Stomach smooth muscle (tissue), 2 donors: ENCODE data around the gene ARMC8.
"Not testable (repeated sequence)": the region's sequence is repeated elsewhere in the genome, so short reads cannot be mapped to it uniquely, and the experiment has no call there.

Experiments
- H3K27ac ChIP-seq: one replicate; pipeline ENCODE4 v1.7.0; 2013; ENCODE audit warnings: mild to moderate bottlenecking, low read length, inconsistent platforms
- H3K27me3 ChIP-seq, 2 donors: one replicate each; pipeline ENCODE4 v1.7.0; 2013; ENCODE audit warnings: low read length in 2 of 2; ENCODE audit not compliant: insufficient read depth in 2 of 2, control insufficient read depth in 1 of 2
- H3K36me3 ChIP-seq, 2 donors: one replicate each; pipeline ENCODE4 v1.7.0; 2013; ENCODE audit warnings: low read length in 2 of 2; ENCODE audit not compliant: control insufficient read depth in 2 of 2, insufficient read depth in 2 of 2
- H3K4me1 ChIP-seq: one replicate; pipeline ENCODE4 v1.7.0; 2013; ENCODE audit warnings: low read length; ENCODE audit not compliant: control insufficient read depth, insufficient read depth
- H3K4me3 ChIP-seq, 2 donors: one replicate each; pipeline ENCODE4 v1.7.0; 2013; ENCODE audit warnings: low read length in 2 of 2
- H3K9ac ChIP-seq, 2 donors: one replicate each; pipeline ENCODE4 v1.7.0; 2013; ENCODE audit warnings: low read length in 2 of 2, mild to moderate bottlenecking in 1 of 2
- H3K9me3 ChIP-seq, 2 donors: one replicate each; pipeline ENCODE4 v1.7.0; 2013; ENCODE audit warnings: low read length in 2 of 2; ENCODE audit not compliant: control insufficient read depth in 2 of 2
- donor health status: healthy.
- donor health status: Pancreatic carcinoma.

ARMC8 gene

GRCh38 chr3:138187296-138188012 is at the start of gene ARMC8:
Gene ARMC8 (plus strand): TSS chr3:138187301. CDS start chr3:138187555, 254 bp downstream.
- Histone ChIP-seq H3K36me3 (peaks cover 0 to 3% of the 10 kb centered on the region in 2 donors), H3K4me1 (peaks cover 12% of the 10 kb centered on the region), H3K27ac (peak within 1 kb of the TSS; percentile 97), H3K9ac (peak within 1 kb of the TSS; percentile 90 to 99), H3K27me3 (peaks cover 0 to 7% of the 10 kb centered on the region in 2 donors), H3K4me3 (peak within 1 kb of the TSS; percentile 94 to 99), H3K9me3 (no peaks in the 10 kb centered on the region)

GRCh38 chr3:138137861-138138260 is 49.2 kb upstream of the ARMC8 start:
- H3K9me3 ChIP-seq = no peaks in the 10 kb centered on the region
- H3K4me3 ChIP-seq = no peak overlapping the region
- H3K36me3 ChIP-seq = no peaks in the 10 kb centered on the region
- H3K27me3 ChIP-seq = no peaks in the 10 kb centered on the region
- no peak overlapping the region for H3K27ac ChIP-seq
- H3K4me1 ChIP-seq = no peaks in the 10 kb centered on the region
- H3K9ac ChIP-seq = no peak overlapping the region

- H3K9me3 ChIP-seq = no peaks in the 10 kb centered on the region
- H3K4me3 ChIP-seq = no peak overlapping the region
- no peaks in the 10 kb centered on the region for H3K27me3 ChIP-seq
- H3K4me1 ChIP-seq = no peaks in the 10 kb centered on the region
- H3K36me3 ChIP-seq = no peaks in the 10 kb centered on the region
- no peak overlapping the region for H3K9ac ChIP-seq
- H3K27ac ChIP-seq = no peak overlapping the region
Measured at GRCh38 chr3:138139691-138140090, 47.4 kb upstream of the ARMC8 start.

- Histone ChIP-seq H3K9ac (no peak overlapping the region), H3K36me3 (no peaks in the 10 kb centered on the region), H3K4me1 (no peaks in the 10 kb centered on the region), H3K27ac (no peak overlapping the region), H3K27me3 (no peaks in the 10 kb centered on the region), H3K9me3 (no peaks in the 10 kb centered on the region), H3K4me3 (no peak overlapping the region)
Measured at GRCh38 chr3:138140940-138141339, 46.2 kb upstream of the ARMC8 start.

- not testable (repeated sequence) for H3K9me3 ChIP-seq, H3K27me3 ChIP-seq, H3K4me3 ChIP-seq, H3K4me1 ChIP-seq, H3K27ac ChIP-seq, H3K36me3 ChIP-seq, H3K9ac ChIP-seq
Measured at GRCh38 chr3:138142181-138142580, 44.9 kb upstream of the ARMC8 start.

GRCh38 chr3:138148503-138148902 is 38.6 kb upstream of the ARMC8 start:
- no peaks in the 10 kb centered on the region for H3K36me3 ChIP-seq
- no peaks in the 10 kb centered on the region for H3K4me1 ChIP-seq
- no peaks in the 10 kb centered on the region for H3K27me3 ChIP-seq
- no peak overlapping the region for H3K27ac ChIP-seq
- H3K9me3 ChIP-seq = no peaks in the 10 kb centered on the region
- H3K9ac ChIP-seq = no peak overlapping the region
- no peak overlapping the region for H3K4me3 ChIP-seq

GRCh38 chr3:138154534-138154933 is 32.6 kb upstream of the ARMC8 start:
- no peak overlapping the region for H3K27ac ChIP-seq

GRCh38 chr3:138157743-138158142 is 29.4 kb upstream of the ARMC8 start:
- Histone ChIP-seq H3K9me3 (no peaks in the 10 kb centered on the region), H3K27me3 (no peaks in the 10 kb centered on the region), H3K4me1 (no peaks in the 10 kb centered on the region), H3K4me3 (no peak overlapping the region), H3K36me3 (peaks cover 11 to 13% of the 10 kb centered on the region in 2 donors), H3K9ac (no peak overlapping the region), H3K27ac (no peak overlapping the region)

More at GRCh38 chr3:138154534-138154933, 32.6 kb upstream of the ARMC8 start:
- Histone ChIP-seq H3K36me3 (no peaks in the 10 kb centered on the region), H3K27me3 (no peaks in the 10 kb centered on the region), H3K4me3 (no peak overlapping the region), H3K9me3 (no peaks in the 10 kb centered on the region), H3K4me1 (no peaks in the 10 kb centered on the region), H3K9ac (no peak overlapping the region)

- no peaks in the 10 kb centered on the region for H3K27me3 ChIP-seq
- H3K4me1 ChIP-seq = no peaks in the 10 kb centered on the region
- H3K4me3 ChIP-seq = no peak overlapping the region
- no peak overlapping the region for H3K27ac ChIP-seq
- no peak overlapping the region for H3K9ac ChIP-seq
- peaks cover 35 to 37% of the 10 kb centered on the region in 2 donors for H3K36me3 ChIP-seq
- no peaks in the 10 kb centered on the region for H3K9me3 ChIP-seq
Measured at GRCh38 chr3:138165061-138165460, 22.0 kb upstream of the ARMC8 start.

- H3K9me3 ChIP-seq = no peaks in the 10 kb centered on the region
- no peak overlapping the region for H3K9ac ChIP-seq
- H3K27ac ChIP-seq = no peak overlapping the region
- H3K36me3 ChIP-seq = peaks cover 4 to 5% of the 10 kb centered on the region in 2 donors
- no peaks in the 10 kb centered on the region for H3K27me3 ChIP-seq
- H3K4me3 ChIP-seq = no peak overlapping the region
- peaks cover 11% of the 10 kb centered on the region for H3K4me1 ChIP-seq
Measured at GRCh38 chr3:138172625-138173024, 14.5 kb upstream of the ARMC8 start.

GRCh38 chr3:138173769-138174420 is 13.2 kb upstream of the ARMC8 start:
- Histone ChIP-seq H3K27ac (peak overlapping the region; percentile 58), H3K27me3 (no peaks in the 10 kb centered on the region), H3K9me3 (no peaks in the 10 kb centered on the region), H3K36me3 (peaks cover 3 to 4% of the 10 kb centered on the region in 2 donors), H3K4me1 (peaks cover 11% of the 10 kb centered on the region), H3K9ac (peak overlapping the region; percentile 61 to 91), H3K4me3 (peak overlapping the region; percentile 74 to 93)
